GM12878 (cell line): Measurements from ENCODE around the gene UBASH3A.

Source experiments
- IKZF2 ChIP-seq, 2 experiments: fragments of 450-650 bp; IDR thresholded peaks; 2 replicates each; pipeline ENCODE4 v1.6.1; 2017; ENCODE audit warnings: mild to moderate bottlenecking in 2 of 2, moderate library complexity in 2 of 2
- JUND ChIP-seq: IDR thresholded peaks from 2 replicates; pipeline ENCODE4 v1.6.1; 2012; ENCODE audit warnings: low read depth, mild to moderate bottlenecking, low read length, improper control_type of control experiment, moderate library complexity
- TF ChIP-seq, protein P1 (sequence below), 3 experiments: IDR thresholded peaks in 2 of 3; conservative IDR thresholded peaks in 1 of 3; 2 replicates each; pipeline ENCODE4 v1.5.1; 2011; ENCODE audit warnings: low read depth in 3 of 3, low read length in 3 of 3, mild to moderate bottlenecking in 3 of 3, control low read depth in 2 of 3, moderate library complexity in 2 of 3, inconsistent platforms in 1 of 3, mixed read lengths in 1 of 3; ENCODE audit not compliant: control insufficient read depth in 2 of 3, insufficient read depth in 1 of 3; ENCODE audit errors: extremely low read depth in 1 of 3

DNA sequence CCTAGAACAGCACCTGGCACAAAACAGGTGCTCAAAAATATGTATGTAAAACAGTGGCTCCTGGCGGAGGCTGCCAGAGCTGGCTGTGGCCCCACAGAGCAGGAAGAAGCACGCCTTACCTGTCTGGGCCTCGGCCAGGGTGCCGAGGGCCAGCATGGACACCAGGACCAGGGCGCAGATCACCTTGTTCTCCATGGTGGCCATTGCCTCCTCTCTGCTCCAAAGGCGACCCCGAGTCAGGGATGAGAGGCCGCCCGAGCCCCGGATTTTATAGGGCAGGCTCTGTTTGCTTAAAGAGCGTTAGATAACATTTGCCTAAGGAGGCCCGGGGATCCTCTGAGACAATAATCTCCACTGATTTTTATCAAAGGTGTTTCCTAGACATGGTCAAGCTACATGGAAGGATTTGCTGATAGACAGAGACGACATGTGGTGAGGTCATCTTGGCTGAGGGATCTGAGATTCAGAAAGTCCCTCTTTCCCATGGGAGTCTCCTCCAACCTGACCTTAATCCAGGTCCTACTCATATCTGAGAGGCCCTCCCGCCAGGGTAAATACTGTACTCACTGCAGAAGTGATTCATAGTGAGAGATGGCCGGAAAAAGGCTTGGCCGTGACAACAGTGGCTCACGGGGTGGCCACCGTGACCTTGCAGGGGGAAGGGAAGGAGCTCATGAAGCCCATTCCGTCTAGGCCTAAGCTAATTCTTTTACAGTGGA is 37.3 kb upstream of the UBASH3A start, which contains the start of gene TFF1:
- TF ChIP-seq, protein P1, sequence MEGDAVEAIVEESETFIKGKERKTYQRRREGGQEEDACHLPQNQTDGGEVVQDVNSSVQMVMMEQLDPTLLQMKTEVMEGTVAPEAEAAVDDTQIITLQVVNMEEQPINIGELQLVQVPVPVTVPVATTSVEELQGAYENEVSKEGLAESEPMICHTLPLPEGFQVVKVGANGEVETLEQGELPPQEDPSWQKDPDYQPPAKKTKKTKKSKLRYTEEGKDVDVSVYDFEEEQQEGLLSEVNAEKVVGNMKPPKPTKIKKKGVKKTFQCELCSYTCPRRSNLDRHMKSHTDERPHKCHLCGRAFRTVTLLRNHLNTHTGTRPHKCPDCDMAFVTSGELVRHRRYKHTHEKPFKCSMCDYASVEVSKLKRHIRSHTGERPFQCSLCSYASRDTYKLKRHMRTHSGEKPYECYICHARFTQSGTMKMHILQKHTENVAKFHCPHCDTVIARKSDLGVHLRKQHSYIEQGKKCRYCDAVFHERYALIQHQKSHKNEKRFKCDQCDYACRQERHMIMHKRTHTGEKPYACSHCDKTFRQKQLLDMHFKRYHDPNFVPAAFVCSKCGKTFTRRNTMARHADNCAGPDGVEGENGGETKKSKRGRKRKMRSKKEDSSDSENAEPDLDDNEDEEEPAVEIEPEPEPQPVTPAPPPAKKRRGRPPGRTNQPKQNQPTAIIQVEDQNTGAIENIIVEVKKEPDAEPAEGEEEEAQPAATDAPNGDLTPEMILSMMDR (IDR thresholded peaks at IDR 0.05 in 2 of 3, conservative IDR thresholded peaks at IDR 0.05 in 1 of 3; ENCODE audit: control insufficient read depth in 2 of 3, extremely low read depth in 1 of 3, insufficient read depth in 1 of 3, low read depth in 3 of 3, low read length in 3 of 3) = no peak
- TF ChIP-seq IKZF2 (IDR thresholded peaks at IDR 0.05) = no peak
- TF ChIP-seq JUND = no peak
